CD4-positive, alpha-beta T cell treated with Interleukin-6 at 100 ng/mL for 8 hours (primary cell): ENCODE data around the gene PVR.
"Not testable (repeated sequence)": the region's sequence is repeated elsewhere in the genome, so short reads cannot be mapped to it uniquely, and the experiment has no call there.

Source experiments
- DNase-seq: peaks from one replicate; pipeline ENCODE4 v3.0.0-alpha.2; 2020; ENCODE audit warnings: mixed read lengths, low spot score

PVR gene

GRCh38 chr19:44673510-44673909 lies 29.8 kb downstream of the PVR start:
- DNase-seq: no peak

- no peak for DNase-seq
Measured at GRCh38 chr19:44675521-44675920, 31.8 kb downstream of the PVR start.

GRCh38 chr19:44677019-44677811 lies 33.5 kb downstream of the PVR start:
- DNase-seq: no peak

- DNase-seq: no peak
Measured at GRCh38 chr19:44680536-44680935, 36.8 kb downstream of the PVR start.

GRCh38 chr19:44681992-44682790 lies 38.5 kb downstream of the PVR start:
- DNase-seq: no peak

GRCh38 chr19:44682807-44683206 lies 39.1 kb downstream of the PVR start:
- DNase-seq: no peak

- no peak for DNase-seq
Measured at GRCh38 chr19:44683434-44684210, 39.9 kb downstream of the PVR start.

GRCh38 chr19:44684396-44684795 lies 40.7 kb downstream of the PVR start:
- not testable (repeated sequence) for DNase-seq

- DNase-seq: no peak
Measured at GRCh38 chr19:44684892-44685863, 41.5 kb downstream of the PVR start.

- no peak for DNase-seq
Measured at GRCh38 chr19:44685877-44686276, 42.2 kb downstream of the PVR start.

GRCh38 chr19:44686896-44687295 lies 43.2 kb downstream of the PVR start:
- no peak for DNase-seq

GRCh38 chr19:44687888-44688287 lies 44.2 kb downstream of the PVR start:
- DNase-seq: no peak

- DNase-seq: peak; percentile 75
Measured at GRCh38 chr19:44689290-44690130, 45.8 kb downstream of the PVR start.

- DNase-seq: no peak
Measured at GRCh38 chr19:44690131-44690440, 46.4 kb downstream of the PVR start.

- no peak for DNase-seq
Measured at GRCh38 chr19:44692379-44692721, 48.6 kb downstream of the PVR start.

- peak; percentile 10 for DNase-seq
Measured at GRCh38 chr19:44694184-44694579, 50.5 kb downstream of the PVR start.

GRCh38 chr19:44696939-44697669 lies 53.4 kb downstream of the PVR start:
- DNase-seq: no peak

GRCh38 chr19:44697670-44698034 lies 53.9 kb downstream of the PVR start:
- DNase-seq: no peak

GRCh38 chr19:44698492-44699201 lies 54.9 kb downstream of the PVR start, which contains the start of gene CEACAM16:
Gene CEACAM16, plus strand, starts transcription at chr19:44699151. Its CDS starts 2,306 bp downstream, at chr19:44701457.
- DNase-seq: no peak
